Choroid plexus epithelial cell (primary cell): ENCODE measurements around the gene MVK.

Experiments
- DNase-seq: peaks from one replicate; pipeline ENCODE4 v3.0.0-alpha.2; 2010; ENCODE audit warnings: low read depth
- H3K4me3 ChIP-seq: 2 replicates; pipeline ENCODE4 v1.5.1; 2011; ENCODE audit warnings: low read depth, mild to moderate bottlenecking, control low read depth, low read length, moderate library complexity
- TF ChIP-seq, protein P1 (sequence below): conservative IDR thresholded peaks from 2 replicates; pipeline ENCODE4 v1.5.1; 2011; ENCODE audit warnings: low read depth, mild to moderate bottlenecking, control low read depth, inconsistent platforms, low read length, moderate library complexity

Gene MVK

DNA sequence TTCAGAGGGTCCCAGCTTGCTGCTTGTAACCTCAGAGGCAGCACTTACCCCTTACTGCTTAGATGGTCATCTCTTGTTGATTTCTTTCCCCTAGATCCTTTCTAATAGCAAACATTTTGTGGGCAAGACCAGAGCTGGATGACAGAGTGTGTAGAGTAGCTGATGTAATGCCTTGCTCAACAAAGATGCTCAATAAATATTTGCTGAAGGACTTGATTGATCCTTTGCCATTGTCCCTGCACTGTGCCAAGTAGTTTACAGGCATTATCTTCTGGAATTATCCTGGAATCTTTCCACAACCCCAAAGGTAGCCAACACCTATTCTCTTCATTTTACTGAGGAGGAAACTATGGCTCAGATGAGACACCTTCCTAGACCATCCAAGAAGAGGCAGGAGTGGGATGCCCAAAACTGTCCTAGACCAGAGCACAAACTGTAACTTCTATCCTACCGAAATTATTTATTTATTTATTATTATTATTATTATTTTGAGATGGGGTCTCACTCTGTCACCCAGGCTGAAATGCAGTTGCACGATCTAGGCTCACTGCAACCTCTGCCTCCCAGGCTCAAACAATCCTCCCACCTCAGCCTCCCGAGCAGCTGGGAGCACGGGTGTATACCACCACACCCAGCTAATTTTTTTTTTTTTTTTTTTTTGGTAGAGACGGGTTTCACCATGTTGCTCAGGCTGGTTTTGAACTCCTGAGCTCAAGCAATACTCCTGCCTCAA lies 1.7 kb upstream of the MVK start:
- DNase-seq = no peak
- TF ChIP-seq, protein P1, sequence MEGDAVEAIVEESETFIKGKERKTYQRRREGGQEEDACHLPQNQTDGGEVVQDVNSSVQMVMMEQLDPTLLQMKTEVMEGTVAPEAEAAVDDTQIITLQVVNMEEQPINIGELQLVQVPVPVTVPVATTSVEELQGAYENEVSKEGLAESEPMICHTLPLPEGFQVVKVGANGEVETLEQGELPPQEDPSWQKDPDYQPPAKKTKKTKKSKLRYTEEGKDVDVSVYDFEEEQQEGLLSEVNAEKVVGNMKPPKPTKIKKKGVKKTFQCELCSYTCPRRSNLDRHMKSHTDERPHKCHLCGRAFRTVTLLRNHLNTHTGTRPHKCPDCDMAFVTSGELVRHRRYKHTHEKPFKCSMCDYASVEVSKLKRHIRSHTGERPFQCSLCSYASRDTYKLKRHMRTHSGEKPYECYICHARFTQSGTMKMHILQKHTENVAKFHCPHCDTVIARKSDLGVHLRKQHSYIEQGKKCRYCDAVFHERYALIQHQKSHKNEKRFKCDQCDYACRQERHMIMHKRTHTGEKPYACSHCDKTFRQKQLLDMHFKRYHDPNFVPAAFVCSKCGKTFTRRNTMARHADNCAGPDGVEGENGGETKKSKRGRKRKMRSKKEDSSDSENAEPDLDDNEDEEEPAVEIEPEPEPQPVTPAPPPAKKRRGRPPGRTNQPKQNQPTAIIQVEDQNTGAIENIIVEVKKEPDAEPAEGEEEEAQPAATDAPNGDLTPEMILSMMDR = no peak
- H3K4me3 ChIP-seq = no peak overlapping the region

- TF ChIP-seq, protein P1 = no peak
- no peak for DNase-seq
- peak overlapping the region; percentile 95 for H3K4me3 ChIP-seq
Observed at GRCh38 chr12:109572506-109572845, 1.1 kb upstream of the MVK start.

DNA sequence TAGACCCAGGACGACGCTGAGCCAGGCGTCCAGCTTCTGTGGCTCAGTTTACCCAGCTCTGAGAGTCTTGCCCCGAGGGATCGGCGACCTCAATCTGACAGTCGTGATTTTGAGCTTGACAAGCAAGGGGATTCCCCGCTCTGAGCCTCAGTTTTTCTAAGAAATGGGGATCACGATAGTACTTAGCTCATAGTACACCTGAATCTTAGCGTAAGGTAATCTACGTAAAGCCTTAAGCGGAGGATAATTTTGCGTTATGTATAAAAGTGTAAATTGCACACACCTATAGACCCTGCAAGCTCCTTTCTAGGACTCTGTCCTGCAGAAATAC lies 285 bp downstream of the MVK start:
- TF ChIP-seq, protein P1 = no peak
- DNase-seq = no peak
- peak overlapping the region; percentile 79 for H3K4me3 ChIP-seq

GRCh38 chr12:109575683-109576082 lies 2.1 kb downstream of the MVK start:
- no peak for DNase-seq
- H3K4me3 ChIP-seq = no peak overlapping the region
- TF ChIP-seq, protein P1 = no peak

GRCh38 chr12:109577311-109577710 lies 3.7 kb downstream of the MVK start:
- DNase-seq = no peak
- TF ChIP-seq, protein P1 = no peak
- no peak overlapping the region for H3K4me3 ChIP-seq

DNA sequence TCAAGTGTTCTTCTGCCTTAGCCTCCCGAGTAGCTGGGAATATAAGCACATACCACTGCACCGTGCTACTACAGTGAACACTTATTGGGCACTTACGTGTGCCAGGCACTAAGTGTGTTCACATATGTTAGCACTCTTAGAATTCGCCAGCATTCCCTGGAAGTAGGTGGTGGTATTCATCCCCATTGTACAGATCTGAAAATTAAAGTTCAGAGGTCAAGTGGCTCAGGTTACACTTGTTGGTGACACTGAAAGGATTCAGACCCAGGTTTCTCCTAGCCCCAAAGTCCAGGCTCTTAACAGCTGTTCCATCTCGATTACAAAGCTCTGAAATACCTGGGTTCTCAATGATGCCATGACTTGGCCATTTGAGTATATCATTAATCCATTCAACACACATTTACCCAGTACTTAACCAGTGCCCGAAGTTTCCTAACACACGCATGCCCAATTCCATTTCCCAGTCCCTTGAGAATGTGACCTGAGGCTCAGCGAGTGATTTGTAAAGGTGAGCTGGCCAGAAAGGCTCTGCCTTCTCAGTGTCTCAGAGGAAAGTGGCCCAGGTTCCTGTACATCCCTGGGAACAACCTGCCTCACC lies 4.8 kb downstream of the MVK start:
- DNase-seq = no peak
- TF ChIP-seq, protein P1 = no peak
- no peak overlapping the region for H3K4me3 ChIP-seq

DNA sequence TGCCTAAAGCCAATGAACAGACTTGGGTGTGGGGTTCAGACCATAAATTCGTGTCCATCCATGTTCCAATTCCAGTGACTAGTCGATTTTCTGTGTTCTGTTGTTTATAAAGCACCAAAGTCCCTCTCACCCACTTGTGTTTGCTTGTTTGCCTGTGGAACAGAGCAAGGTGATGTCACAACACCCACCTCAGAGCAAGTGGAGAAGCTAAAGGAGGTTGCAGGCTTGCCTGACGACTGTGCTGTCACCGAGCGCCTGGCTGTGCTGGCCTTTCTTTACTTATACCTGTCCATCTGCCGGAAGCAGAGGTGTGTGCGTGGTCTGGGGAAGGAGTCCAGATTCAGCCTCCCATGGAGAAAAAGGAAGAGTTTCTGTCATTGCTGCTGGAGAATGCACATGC lies 6.0 kb downstream of the MVK start:
- no peak for DNase-seq

More for the DNA sequence above, 6.0 kb downstream of the MVK start:
- H3K4me3 ChIP-seq = no peak overlapping the region
- TF ChIP-seq, protein P1 = no peak
